Parathyroid adenoma (tissue), 2 donors: ENCODE data around the gene GNB2.

Experiments used
- H2AFZ ChIP-seq: fragments of 300-600 bp; sonication (generic); one replicate; pipeline ENCODE4 v1.7.0; 2017; ENCODE audit warnings: antibody characterized with exemption, mild to moderate bottlenecking
- H3K27ac ChIP-seq: fragments of 300-600 bp; sonication (generic); one replicate; pipeline ENCODE4 v1.7.0; 2017
- H3K27me3 ChIP-seq: fragments of 300-600 bp; sonication (generic); one replicate; pipeline ENCODE4 v1.7.0; 2017; ENCODE audit warnings: low read length; ENCODE audit not compliant: control insufficient read depth, insufficient read depth
- H3K36me3 ChIP-seq: fragments of 300-600 bp; sonication (generic); one replicate; pipeline ENCODE4 v1.7.0; 2017; ENCODE audit warnings: low read length; ENCODE audit not compliant: control insufficient read depth, insufficient read depth
- H3K4me1 ChIP-seq: fragments of 300-600 bp; sonication (generic); one replicate; pipeline ENCODE4 v1.7.0; 2017; ENCODE audit warnings: control low read depth
- H3K4me2 ChIP-seq: fragments of 300-600 bp; sonication (generic); one replicate; pipeline ENCODE4 v1.7.0; 2017; ENCODE audit warnings: low read length
- H3K4me3 ChIP-seq: fragments of 300-600 bp; sonication (generic); one replicate; pipeline ENCODE4 v1.7.0; 2017; ENCODE audit warnings: low read depth, low read length
- H3K79me2 ChIP-seq: fragments of 300-600 bp; sonication (generic); one replicate; pipeline ENCODE4 v1.7.0; 2017; ENCODE audit warnings: control low read depth
- H3K9ac ChIP-seq: fragments of 300-600 bp; sonication (generic); one replicate; pipeline ENCODE4 v1.7.0; 2017; ENCODE audit warnings: mild to moderate bottlenecking
- H3K9me3 ChIP-seq: fragments of 300-600 bp; sonication (generic); one replicate; pipeline ENCODE4 v1.7.0; 2017; ENCODE audit warnings: low read length; ENCODE audit not compliant: control insufficient read depth
- CTCF ChIP-seq: fragments of 300-600 bp; sonication (generic); IDR thresholded peaks from one replicate; pipeline ENCODE4 v1.7.0; 2017; ENCODE audit warnings: antibody characterized with exemption, mild to moderate bottlenecking
- donor health status: primary hyperparathyroidism.

The GNB2 gene

GRCh38 chr7:100671353-100672327 lies 1.9 kb upstream of the GNB2 start:
- no peak overlapping the region for H3K27ac ChIP-seq
- no peak for TF ChIP-seq CTCF

GRCh38 chr7:100673942-100674410 lies 436 bp downstream of the GNB2 start:
- peak overlapping the region; percentile 87 for H3K4me3 ChIP-seq
- H3K36me3 ChIP-seq = no peaks in the 10 kb centered on the region
- peak overlapping the region; percentile 94 for H3K9ac ChIP-seq
- H3K27ac ChIP-seq = peak overlapping the region; percentile 97
- peak overlapping the region; percentile 92 for H2AFZ ChIP-seq
- H3K27me3 ChIP-seq = no peaks in the 10 kb centered on the region
- no peak for TF ChIP-seq CTCF
- H3K79me2 ChIP-seq = no peaks in the 10 kb centered on the region
- peak overlapping the region; percentile 99 for H3K4me2 ChIP-seq
- no peaks in the 10 kb centered on the region for H3K4me1 ChIP-seq
- no peaks in the 10 kb centered on the region for H3K9me3 ChIP-seq

More at GRCh38 chr7:100671353-100672327, 1.9 kb upstream of the GNB2 start:
- H3K4me3 ChIP-seq = no peak overlapping the region
- H3K4me2 ChIP-seq = no peak overlapping the region
- no peak overlapping the region for H2AFZ ChIP-seq
- no peaks in the 10 kb centered on the region for H3K36me3 ChIP-seq
- H3K27me3 ChIP-seq = no peaks in the 10 kb centered on the region
- no peaks in the 10 kb centered on the region for H3K9me3 ChIP-seq
- no peaks in the 10 kb centered on the region for H3K4me1 ChIP-seq
- H3K79me2 ChIP-seq = no peaks in the 10 kb centered on the region
- H3K9ac ChIP-seq = no peak overlapping the region

- Histone ChIP-seq H3K27ac (peak overlapping the region; percentile 97), H3K36me3 (no peaks in the 10 kb centered on the region), H3K9me3 (no peaks in the 10 kb centered on the region), H3K4me2 (peak overlapping the region; percentile 99), H3K4me1 (no peaks in the 10 kb centered on the region), H3K4me3 (peak overlapping the region; percentile 87), H3K9ac (peak overlapping the region; percentile 94), H2AFZ (peak overlapping the region; percentile 92), H3K79me2 (no peaks in the 10 kb centered on the region), H3K27me3 (no peaks in the 10 kb centered on the region)
- TF ChIP-seq CTCF = no peak
Measured at GRCh38 chr7:100674411-100675104, 1.0 kb downstream of the GNB2 start.

GRCh38 chr7:100675105-100675451 lies 1.5 kb downstream of the GNB2 start:
- Histone ChIP-seq H2AFZ (no peak overlapping the region), H3K36me3 (no peaks in the 10 kb centered on the region), H3K4me3 (peak overlapping the region; percentile 87), H3K9me3 (no peaks in the 10 kb centered on the region), H3K27me3 (no peaks in the 10 kb centered on the region), H3K79me2 (no peaks in the 10 kb centered on the region), H3K9ac (no peak overlapping the region), H3K4me2 (peak overlapping the region; percentile 99), H3K4me1 (no peaks in the 10 kb centered on the region), H3K27ac (peak overlapping the region; percentile 56)
- TF ChIP-seq CTCF = no peak
